Activated CD4-positive, alpha-beta T cell treated with anti-CD3 and anti-CD28 coated beads, Interleukin-2, Interleukin-6, amounts not matched to agents 100 ng/mL and 50 ng/mL, durations not matched to agents 16 hours and 8 hours (primary cell): Measurements from ENCODE around the gene SLC22A1.
A peak's percentile ranks its signal among the peaks of the same experiment; 100 is the strongest.
"Not testable (repeated sequence)": the region's sequence is repeated elsewhere in the genome, so short reads cannot be mapped to it uniquely, and the experiment has no call there.

ENCODE experiments used
- DNase-seq: peaks from one replicate; pipeline ENCODE4 v3.0.0-alpha.2; 2020

The SLC22A1 gene

GRCh38 chr6:160139420-160139851 is 17.8 kb downstream of the SLC22A1 start:
- peak; percentile 8 for DNase-seq

GRCh38 chr6:160140493-160140892 is 18.9 kb downstream of the SLC22A1 start:
- not testable (repeated sequence) for DNase-seq

- no peak for DNase-seq
Measured at GRCh38 chr6:160141001-160141726, 19.5 kb downstream of the SLC22A1 start.

GRCh38 chr6:160142115-160142715 is 20.6 kb downstream of the SLC22A1 start:
- DNase-seq = no peak

- no peak for DNase-seq
Measured at GRCh38 chr6:160146454-160147145, 25.0 kb downstream of the SLC22A1 start.

GRCh38 chr6:160147146-160147536 is 25.5 kb downstream of the SLC22A1 start:
- DNase-seq = no peak

- no peak for DNase-seq
Measured at GRCh38 chr6:160154471-160154870, 32.9 kb downstream of the SLC22A1 start.

GRCh38 chr6:160156842-160157241 is 35.2 kb downstream of the SLC22A1 start:
- DNase-seq = no peak

GRCh38 chr6:160160450-160160849 is 38.8 kb downstream of the SLC22A1 start:
- DNase-seq = no peak

GRCh38 chr6:160160929-160161646 is 39.5 kb downstream of the SLC22A1 start:
- DNase-seq = no peak

- DNase-seq = no peak
Measured at GRCh38 chr6:160161647-160161986, 40.0 kb downstream of the SLC22A1 start.

- DNase-seq = no peak
Measured at GRCh38 chr6:160162030-160162566, 40.5 kb downstream of the SLC22A1 start.

- no peak for DNase-seq
Measured at GRCh38 chr6:160163425-160163824, 41.8 kb downstream of the SLC22A1 start.

GRCh38 chr6:160163912-160164311 is 42.3 kb downstream of the SLC22A1 start:
- DNase-seq = no peak

GRCh38 chr6:160165928-160166327 is 44.3 kb downstream of the SLC22A1 start:
- DNase-seq = not testable (repeated sequence)

GRCh38 chr6:160167604-160168399 is 46.2 kb downstream of the SLC22A1 start:
- no peak for DNase-seq

GRCh38 chr6:160170018-160170680 is 48.5 kb downstream of the SLC22A1 start:
- no peak for DNase-seq

GRCh38 chr6:160172704-160173103 is 51.1 kb downstream of the SLC22A1 start:
- no peak for DNase-seq

- DNase-seq = no peak
Measured at GRCh38 chr6:160173806-160174527, 52.4 kb downstream of the SLC22A1 start.

GRCh38 chr6:160174681-160175080 is 53.1 kb downstream of the SLC22A1 start:
- no peak for DNase-seq

GRCh38 chr6:160177220-160177619 is 55.6 kb downstream of the SLC22A1 start:
- no peak for DNase-seq
